HFF-Myc (cell line): ENCODE data around the gene BRDT.

Experiments
- DNase-seq: peaks from one replicate; pipeline ENCODE4 v3.0.0-alpha.2; 2011; ENCODE audit warnings: low read depth; ENCODE audit errors: extremely low read depth
- H3K4me3 ChIP-seq: replicated peaks from 2 replicates; pipeline ENCODE4 v1.5.1; 2011; ENCODE audit warnings: low read depth, mild to moderate bottlenecking, control low read depth, low read length
- CTCF ChIP-seq: IDR thresholded peaks from 2 replicates; pipeline ENCODE4 v1.5.1; 2012; ENCODE audit warnings: mild to moderate bottlenecking, low read depth, low read length, control low read depth; ENCODE audit errors: missing control alignments

BRDT gene

GRCh38 chr1:91979383-91979782, 30.2 kb downstream of the BRDT start:
- TF ChIP-seq CTCF = no peak
- no peak overlapping the region for H3K4me3 ChIP-seq
- DNase-seq = no peak

DNA sequence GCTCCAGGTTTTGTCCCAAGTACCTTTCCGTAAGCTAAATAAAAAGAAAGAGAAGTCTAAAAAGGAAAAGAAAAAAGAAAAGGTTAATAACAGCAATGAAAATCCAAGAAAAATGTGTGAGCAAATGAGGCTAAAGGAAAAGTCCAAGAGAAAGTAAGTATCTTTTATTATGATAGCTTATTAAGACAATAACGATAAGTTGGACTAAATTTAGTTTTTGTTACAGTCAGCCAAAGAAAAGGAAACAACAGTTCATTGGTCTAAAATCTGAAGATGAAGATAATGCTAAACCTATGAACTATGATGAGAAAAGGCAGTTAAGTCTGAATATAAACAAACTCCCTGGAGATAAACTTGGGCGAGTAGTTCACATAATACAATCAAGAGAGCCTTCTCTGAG, 31.5 kb downstream of the BRDT start:
- H3K4me3 ChIP-seq = no peak overlapping the region
- no peak for TF ChIP-seq CTCF
- no peak for DNase-seq

DNA sequence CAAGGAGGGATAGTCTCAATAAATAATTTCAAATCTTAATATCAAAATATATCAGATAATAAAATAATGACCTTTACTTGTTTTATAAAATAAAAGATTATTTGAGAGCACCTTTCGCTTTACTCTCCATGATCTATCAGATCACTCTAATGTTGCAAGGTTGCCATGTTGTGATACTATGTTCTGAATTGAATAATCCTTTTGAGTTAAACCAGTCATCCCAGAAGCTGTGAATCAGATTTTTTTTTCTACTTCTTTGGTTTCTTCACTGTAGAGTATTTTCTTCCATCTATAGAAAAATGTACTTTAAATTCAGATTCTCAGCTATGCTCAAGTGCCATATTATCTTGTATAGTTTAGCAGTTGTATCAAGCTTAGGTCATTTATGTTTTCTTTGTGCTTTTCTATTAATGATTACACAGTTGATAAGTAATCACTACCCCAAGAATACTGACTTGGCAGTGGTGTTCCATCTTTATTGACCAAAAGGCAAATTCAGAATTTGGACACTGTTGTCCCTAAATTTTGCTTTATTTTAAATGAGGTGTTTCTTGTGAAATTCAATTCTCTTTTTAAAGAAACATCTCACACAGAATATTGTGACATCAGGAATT, 32.9 kb downstream of the BRDT start:
- DNase-seq = no peak
- TF ChIP-seq CTCF = no peak
- no peak overlapping the region for H3K4me3 ChIP-seq

GRCh38 chr1:91993256-91993655, 44.1 kb downstream of the BRDT start:
- no peak overlapping the region for H3K4me3 ChIP-seq
- no peak for DNase-seq
- TF ChIP-seq CTCF = no peak

GRCh38 chr1:91997607-91998195, 48.5 kb downstream of the BRDT start:
- peak; percentile 52 for TF ChIP-seq CTCF
- DNase-seq = peak; percentile 33
- H3K4me3 ChIP-seq = no peak overlapping the region

DNA sequence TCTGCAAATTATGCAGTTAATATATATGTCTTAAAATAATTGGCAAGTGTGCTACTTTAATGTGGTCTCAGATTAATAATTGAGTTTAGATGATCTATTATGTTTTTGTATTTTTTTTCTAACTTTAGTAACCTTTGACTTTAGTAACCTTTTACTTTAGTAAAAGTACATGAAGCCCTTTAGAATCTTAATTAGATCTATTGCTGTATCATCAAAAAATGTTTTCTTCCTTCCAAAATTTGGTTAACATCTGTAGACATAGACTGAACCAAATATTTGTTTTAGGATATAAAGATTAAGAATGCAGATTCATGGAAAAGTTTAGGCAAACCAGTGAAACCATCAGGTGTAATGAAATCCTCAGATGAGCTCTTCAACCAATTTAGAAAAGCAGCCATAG, 54.9 kb downstream of the BRDT start:
- H3K4me3 ChIP-seq = no peak overlapping the region
- no peak for DNase-seq
- TF ChIP-seq CTCF = no peak

DNA sequence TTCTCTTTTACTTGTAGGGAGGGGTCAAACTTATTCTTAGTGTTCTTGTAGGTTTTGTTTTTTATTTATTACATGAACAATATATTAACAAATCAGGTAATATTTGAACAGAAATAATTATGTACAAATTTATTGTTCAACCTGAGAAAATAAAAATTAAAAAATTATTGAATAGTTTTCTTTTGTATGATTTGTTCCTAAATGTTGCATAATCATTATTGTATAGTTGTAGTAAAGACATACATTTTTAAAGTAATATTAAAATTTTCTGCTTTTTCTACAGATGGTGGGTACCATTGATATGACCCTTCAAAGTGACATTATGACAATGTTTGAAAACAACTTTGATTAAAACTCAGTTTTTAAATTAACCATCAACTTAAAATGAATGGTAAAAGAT, 64.7 kb downstream of the BRDT start:
- DNase-seq = no peak
- H3K4me3 ChIP-seq = no peak overlapping the region

More for the DNA sequence above, 64.7 kb downstream of the BRDT start:
- no peak for TF ChIP-seq CTCF
